Astrocyte (in vitro differentiated cells and primary cell): ENCODE data around the gene RAP1GAP.

ENCODE experiments used
- CTCF ChIP-seq: IDR thresholded peaks from 2 replicates; pipeline ENCODE4 v1.5.1; 2011; ENCODE audit warnings: low read depth, mild to moderate bottlenecking, inconsistent platforms, low read length, moderate library complexity; ENCODE audit not compliant: insufficient read depth
- EZH2 ChIP-seq: IDR thresholded peaks from 2 replicates; pipeline ENCODE4 v1.6.1; 2012; ENCODE audit warnings: mild to moderate bottlenecking, low read length, inconsistent platforms; ENCODE audit not compliant: insufficient read depth

GRCh38 chr1:21629971-21630370 is 39.2 kb downstream of the RAP1GAP start:
- TF ChIP-seq CTCF, result no peak
- no peak for TF ChIP-seq EZH2
